ENCODE measurements around the gene SECTM1. TPM values are rescaled to one million over a fixed set of nuclear protein-coding genes. Genes with fewer than 3 reads are reported as not detected.

SECTM1 gene
- total and polyA plus RNA-seq, 9 of the 15 experiments (the other 6 are each of a cell fraction or from before 2014, with no cell fraction given): 0.11 to 0.46 (median 0.18) TPM; not detected in 6

GRCh38 chr17:82345151-82345976 lies 11.8 kb upstream of the SECTM1 start (continued):
- TF ChIP-seq ZFP91 (CRISPR knock-in tag; IDR thresholded peaks at IDR 0.05): no peak
- no peak for TF ChIP-seq NCOA4 (IDR thresholded peaks at IDR 0.05; ENCODE audit: partially characterized antibody)
- TF ChIP-seq THRB (CRISPR knock-in tag; conservative IDR thresholded peaks at IDR 0.05): no peak
- no peak for TF ChIP-seq MCM3 (IDR thresholded peaks at IDR 0.05)
- no peak for TF ChIP-seq SNIP1 (IDR thresholded peaks at IDR 0.05; ENCODE audit: low read depth)
- TF ChIP-seq CEBPG (CRISPR knock-in tag; IDR thresholded peaks at IDR 0.05): no peak
- TF ChIP-seq CEBPG (tag; conservative IDR thresholded peaks at IDR 0.05 in 1 of 2, IDR thresholded peaks at IDR 0.05 in 1 of 2): no peak
- TF ChIP-seq RBM34 (IDR thresholded peaks at IDR 0.05; ENCODE audit: borderline replicate concordance, insufficient read depth, low read length): no peak
- no peak for TF ChIP-seq ZNF507 (tag; conservative IDR thresholded peaks at IDR 0.05)
- peak; percentile 57 for TF ChIP-seq TRIM28 (IDR thresholded peaks at IDR 0.05)
- no peak for TF ChIP-seq YY1 (IDR thresholded peaks at IDR 0.05; ENCODE audit: borderline replicate concordance in 1 of 3, control insufficient read depth in 1 of 3, extremely low read depth in 1 of 3, insufficient read depth in 3 of 3, insufficient read length in 1 of 3, insufficient replicate concordance in 2 of 3, low read depth in 1 of 3, low read length in 2 of 3)
- TF ChIP-seq TEAD2 (tag; IDR thresholded peaks at IDR 0.05): peak; percentile 16; the same call in 1 of the 2 replicates
- no peak for TF ChIP-seq ESRRB (CRISPR knock-in tag; IDR thresholded peaks at IDR 0.05; ENCODE audit: borderline replicate concordance)
- TF ChIP-seq ZBTB7A (IDR thresholded peaks at IDR 0.05; ENCODE audit: borderline replicate concordance, control insufficient read depth, low read depth, low read length): peak; percentile 39
- TF ChIP-seq PHF8 (IDR thresholded peaks at IDR 0.05; ENCODE audit: borderline replicate concordance, low read length): 0 out of 2 replicates have a peak, but pooled peaks have one; percentile 8
- TF ChIP-seq GTF2B (IDR thresholded peaks at IDR 0.05; ENCODE audit: extremely low read depth, insufficient read length): no peak
- TF ChIP-seq MCM2 (IDR thresholded peaks at IDR 0.05; ENCODE audit: low read depth): no peak
- TF ChIP-seq SREBF1 (IDR thresholded peaks at IDR 0.05; ENCODE audit: borderline replicate concordance, low read depth, low read length): no peak
- no peak; the same call in 1 of the 2 replicates for TF ChIP-seq SMAD3 (CRISPR knock-in tag; conservative IDR thresholded peaks at IDR 0.05)
- peak; percentile 50; the same call in 1 of the 2 replicates for TF ChIP-seq MAFK (IDR thresholded peaks at IDR 0.05; ENCODE audit: low read length)
- TF ChIP-seq ID3 (CRISPR knock-in tag; IDR thresholded peaks at IDR 0.05): 0 out of 2 replicates have a peak, but pooled peaks have one; percentile 47
- peak; percentile 98 for TF ChIP-seq ID3 (tag; IDR thresholded peaks at IDR 0.05)
